Upper lobe of left lung (tissue), 4 donors: ENCODE measurements around the gene PID1.

Experiments used
- POLR2A ChIP-seq, 4 donors: fragments of 450-650 bp; IDR thresholded peaks; one replicate each; pipeline ENCODE4 v1.5.1; 2016 to 2017; ENCODE audit warnings: antibody characterized with exemption in 4 of 4, mild to moderate bottlenecking in 2 of 4
- POLR2AphosphoS5 ChIP-seq, 2 donors: sonication (generic); formaldehyde crosslinking; IDR thresholded peaks; one replicate each; pipeline ENCODE4 v1.5.1; 2017; ENCODE audit warnings: antibody characterized with exemption in 2 of 2
- TF ChIP-seq, protein P1 (sequence below), 6 experiments: fragments of 450-650 bp in 4 of 6; fragments of 200-600 bp in 2 of 6; sonication (generic) in 2 of 6; IDR thresholded peaks; one replicate each; pipeline ENCODE4 v1.5.1; 2016 to 2019; ENCODE audit warnings: antibody characterized with exemption in 6 of 6

- TF ChIP-seq, protein P1, sequence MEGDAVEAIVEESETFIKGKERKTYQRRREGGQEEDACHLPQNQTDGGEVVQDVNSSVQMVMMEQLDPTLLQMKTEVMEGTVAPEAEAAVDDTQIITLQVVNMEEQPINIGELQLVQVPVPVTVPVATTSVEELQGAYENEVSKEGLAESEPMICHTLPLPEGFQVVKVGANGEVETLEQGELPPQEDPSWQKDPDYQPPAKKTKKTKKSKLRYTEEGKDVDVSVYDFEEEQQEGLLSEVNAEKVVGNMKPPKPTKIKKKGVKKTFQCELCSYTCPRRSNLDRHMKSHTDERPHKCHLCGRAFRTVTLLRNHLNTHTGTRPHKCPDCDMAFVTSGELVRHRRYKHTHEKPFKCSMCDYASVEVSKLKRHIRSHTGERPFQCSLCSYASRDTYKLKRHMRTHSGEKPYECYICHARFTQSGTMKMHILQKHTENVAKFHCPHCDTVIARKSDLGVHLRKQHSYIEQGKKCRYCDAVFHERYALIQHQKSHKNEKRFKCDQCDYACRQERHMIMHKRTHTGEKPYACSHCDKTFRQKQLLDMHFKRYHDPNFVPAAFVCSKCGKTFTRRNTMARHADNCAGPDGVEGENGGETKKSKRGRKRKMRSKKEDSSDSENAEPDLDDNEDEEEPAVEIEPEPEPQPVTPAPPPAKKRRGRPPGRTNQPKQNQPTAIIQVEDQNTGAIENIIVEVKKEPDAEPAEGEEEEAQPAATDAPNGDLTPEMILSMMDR (IDR thresholded peaks at IDR 0.05) = no peak
- TF ChIP-seq POLR2A (IDR thresholded peaks at IDR 0.05) (no peak), POLR2AphosphoS5 (IDR thresholded peaks at IDR 0.05) (no peak)
Observed at GRCh38 chr2:229089776-229090175, 181.3 kb downstream of the PID1 start.
